Measurements from ENCODE around the gene SUPT5H.

Gene SUPT5H

DNA sequence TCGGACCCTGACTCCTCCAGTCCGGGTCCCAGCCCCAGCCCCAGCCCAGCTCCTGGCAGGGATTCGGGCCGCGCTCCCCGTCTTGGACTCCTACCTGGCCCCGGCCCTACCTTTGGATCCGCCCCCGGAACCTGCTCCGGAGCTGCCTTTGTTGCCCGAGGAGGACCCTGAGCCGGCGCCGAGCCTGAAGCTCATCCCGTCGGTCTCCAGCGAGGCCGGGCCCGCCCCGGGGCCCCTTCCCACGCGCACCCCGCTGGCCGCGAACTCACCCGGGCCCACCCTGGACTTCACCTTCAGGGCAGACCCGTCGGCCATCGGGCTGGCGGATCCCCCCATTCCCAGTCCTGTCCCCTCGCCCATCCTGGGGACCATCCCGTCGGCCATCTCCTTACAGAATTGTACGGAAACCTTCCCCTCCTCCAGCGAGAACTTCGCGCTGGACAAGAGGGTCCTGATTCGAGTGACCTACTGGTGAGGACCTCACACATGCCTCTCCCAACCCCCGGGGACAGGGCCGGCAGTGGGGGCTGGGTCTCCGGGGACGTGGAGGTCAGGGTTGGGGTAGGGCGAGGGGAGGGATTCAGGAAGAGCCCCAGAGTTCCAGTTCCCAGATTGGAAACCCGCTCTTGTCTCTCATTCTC lies 70.3 kb downstream of the SUPT5H start:
- H3K4me2 ChIP-seq (ENCODE audit: low read depth, low read length, poor library complexity, severe bottlenecking) = no peak overlapping the region

DNA sequence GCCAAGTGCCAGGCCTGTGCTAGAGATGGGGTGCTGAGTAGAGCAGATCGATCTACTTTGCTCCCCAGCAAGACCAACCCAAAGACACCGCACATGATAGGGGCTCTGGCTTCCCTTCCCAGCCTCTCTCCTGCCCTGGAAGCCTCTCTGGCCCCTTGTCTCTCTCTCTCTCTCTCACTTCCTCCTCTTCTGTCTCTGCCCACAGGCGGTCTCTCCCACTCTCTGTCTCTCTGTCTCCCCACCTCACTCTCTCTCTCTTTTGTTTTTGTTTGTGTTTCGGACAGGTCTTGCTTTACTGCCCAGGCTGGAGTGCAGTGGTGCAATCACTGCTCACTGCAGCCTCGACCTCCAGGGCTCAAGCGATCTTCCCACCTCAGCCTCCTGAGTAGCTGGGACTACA lies 70.9 kb downstream of the SUPT5H start:
- H3K4me2 ChIP-seq (ENCODE audit: low read depth, low read length, poor library complexity, severe bottlenecking) = no peak overlapping the region
- no peak overlapping the region for H3K4me3 ChIP-seq (ENCODE audit: insufficient read depth, low read length, poor library complexity, severe bottlenecking)
- H3K27me3 ChIP-seq (ENCODE audit: low read length) = no peaks in the 10 kb centered on the region
- no peaks in the 10 kb centered on the region for H3K9me3 ChIP-seq (ENCODE audit: insufficient read depth, low read length)
- H3K27ac ChIP-seq (ENCODE audit: low read depth, low read length) = no peak overlapping the region
- no peaks in the 10 kb centered on the region for H3F3A ChIP-seq (ENCODE audit: insufficient read depth)
- no peaks in the 10 kb centered on the region for H4K20me1 ChIP-seq (ENCODE audit: low read depth, low read length)
- H3K9ac ChIP-seq (ENCODE audit: low read length) = no peak overlapping the region
- H2AFZ ChIP-seq (ENCODE audit: low read depth, low read length, severe bottlenecking) = no peak overlapping the region
- no peaks in the 10 kb centered on the region for H3K9me2 ChIP-seq (replicated peaks; ENCODE audit: insufficient read depth, low read length)
- no peaks in the 10 kb centered on the region for H3K79me2 ChIP-seq (ENCODE audit: insufficient read depth, low read length)
- TF ChIP-seq, protein P1, sequence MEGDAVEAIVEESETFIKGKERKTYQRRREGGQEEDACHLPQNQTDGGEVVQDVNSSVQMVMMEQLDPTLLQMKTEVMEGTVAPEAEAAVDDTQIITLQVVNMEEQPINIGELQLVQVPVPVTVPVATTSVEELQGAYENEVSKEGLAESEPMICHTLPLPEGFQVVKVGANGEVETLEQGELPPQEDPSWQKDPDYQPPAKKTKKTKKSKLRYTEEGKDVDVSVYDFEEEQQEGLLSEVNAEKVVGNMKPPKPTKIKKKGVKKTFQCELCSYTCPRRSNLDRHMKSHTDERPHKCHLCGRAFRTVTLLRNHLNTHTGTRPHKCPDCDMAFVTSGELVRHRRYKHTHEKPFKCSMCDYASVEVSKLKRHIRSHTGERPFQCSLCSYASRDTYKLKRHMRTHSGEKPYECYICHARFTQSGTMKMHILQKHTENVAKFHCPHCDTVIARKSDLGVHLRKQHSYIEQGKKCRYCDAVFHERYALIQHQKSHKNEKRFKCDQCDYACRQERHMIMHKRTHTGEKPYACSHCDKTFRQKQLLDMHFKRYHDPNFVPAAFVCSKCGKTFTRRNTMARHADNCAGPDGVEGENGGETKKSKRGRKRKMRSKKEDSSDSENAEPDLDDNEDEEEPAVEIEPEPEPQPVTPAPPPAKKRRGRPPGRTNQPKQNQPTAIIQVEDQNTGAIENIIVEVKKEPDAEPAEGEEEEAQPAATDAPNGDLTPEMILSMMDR (IDR thresholded peaks at IDR 0.05; ENCODE audit: insufficient read depth, low read length, poor library complexity, severe bottlenecking) = no peak
- no peak for TF ChIP-seq EZH2phosphoT487 (conservative IDR thresholded peaks at IDR 0.05; ENCODE audit: low read length)
- no peaks in the 10 kb centered on the region for H3K36me3 ChIP-seq (ENCODE audit: low read length)

More for the DNA sequence above, 70.3 kb downstream of the SUPT5H start:
- Histone ChIP-seq H3K9me3 (ENCODE audit: insufficient read depth, low read length) (no peaks in the 10 kb centered on the region), H3K27ac (ENCODE audit: low read depth, low read length) (no peak overlapping the region), H4K20me1 (ENCODE audit: low read depth, low read length) (no peaks in the 10 kb centered on the region), H3K36me3 (ENCODE audit: low read length) (no peaks in the 10 kb centered on the region), H3K9me2 (replicated peaks; ENCODE audit: insufficient read depth, low read length) (no peaks in the 10 kb centered on the region), H3F3A (ENCODE audit: insufficient read depth) (no peaks in the 10 kb centered on the region), H3K4me3 (ENCODE audit: insufficient read depth, low read length, poor library complexity, severe bottlenecking) (no peak overlapping the region), H3K79me2 (ENCODE audit: insufficient read depth, low read length) (no peaks in the 10 kb centered on the region), H3K9ac (ENCODE audit: low read length) (no peak overlapping the region), H2AFZ (ENCODE audit: low read depth, low read length, severe bottlenecking) (no peak overlapping the region), H3K27me3 (ENCODE audit: low read length) (no peaks in the 10 kb centered on the region)
- no peak for TF ChIP-seq EZH2phosphoT487 (conservative IDR thresholded peaks at IDR 0.05; ENCODE audit: low read length)
- TF ChIP-seq, protein P1 (IDR thresholded peaks at IDR 0.05; ENCODE audit: insufficient read depth, low read length, poor library complexity, severe bottlenecking) = no peak

DNA sequence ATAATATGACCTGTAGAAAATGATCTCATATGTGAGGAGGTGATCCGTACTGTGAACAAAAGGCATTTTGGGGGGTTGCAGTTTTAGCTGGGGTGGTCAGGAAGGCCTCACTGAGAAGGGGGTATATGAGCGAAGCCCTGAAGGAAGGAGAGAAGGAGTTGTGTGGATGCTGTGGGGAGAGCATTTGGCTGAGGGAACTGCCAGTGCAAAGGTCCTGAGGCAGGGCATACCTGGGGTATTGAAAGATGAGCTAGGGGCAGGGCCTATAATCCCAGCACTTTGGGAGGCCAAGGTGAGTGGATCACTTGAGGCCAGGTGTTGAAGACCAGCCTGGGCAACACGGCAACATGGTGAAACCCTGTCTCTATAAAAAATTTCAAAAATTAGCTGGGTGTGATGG lies 72.0 kb downstream of the SUPT5H start:
- H3K79me2 ChIP-seq (ENCODE audit: insufficient read depth, low read length) = no peaks in the 10 kb centered on the region
- no peak overlapping the region for H3K4me2 ChIP-seq (ENCODE audit: low read depth, low read length, poor library complexity, severe bottlenecking)
- no peak overlapping the region for H2AFZ ChIP-seq (ENCODE audit: low read depth, low read length, severe bottlenecking)
- no peaks in the 10 kb centered on the region for H3K36me3 ChIP-seq (ENCODE audit: low read length)
- no peak overlapping the region for H3K27ac ChIP-seq (ENCODE audit: low read depth, low read length)
- H3K9me2 ChIP-seq (replicated peaks; ENCODE audit: insufficient read depth, low read length) = no peaks in the 10 kb centered on the region
- H3K9ac ChIP-seq (ENCODE audit: low read length) = no peak overlapping the region
- H3K4me3 ChIP-seq (ENCODE audit: insufficient read depth, low read length, poor library complexity, severe bottlenecking) = no peak overlapping the region
- H3K27me3 ChIP-seq (ENCODE audit: low read length) = no peaks in the 10 kb centered on the region
- TF ChIP-seq, protein P1 (IDR thresholded peaks at IDR 0.05; ENCODE audit: insufficient read depth, low read length, poor library complexity, severe bottlenecking) = no peak
- TF ChIP-seq EZH2phosphoT487 (conservative IDR thresholded peaks at IDR 0.05; ENCODE audit: low read length) = no peak
- H3F3A ChIP-seq (ENCODE audit: insufficient read depth) = no peaks in the 10 kb centered on the region
- no peaks in the 10 kb centered on the region for H4K20me1 ChIP-seq (ENCODE audit: low read depth, low read length)
- no peaks in the 10 kb centered on the region for H3K9me3 ChIP-seq (ENCODE audit: insufficient read depth, low read length)
